Activated CD8-positive, alpha-beta memory T cell treated with anti-CD3 and anti-CD28 coated beads for 36 hours (primary cell): ENCODE results near the gene P2RX7. TPM values are rescaled to one million over a fixed set of nuclear protein-coding genes. Genes with fewer than 3 reads are reported as not detected.
"Not testable (repeated sequence)": the region's sequence is repeated elsewhere in the genome, so short reads cannot be mapped to it uniquely, and the experiment has no call there.

Experiments used
- CTCF ChIA-PET: fragments of 350-600 bp; sonication (Branson Sonifier 250); formaldehyde crosslinking; loops from one replicate; lab custom pipeline; 2021; ENCODE audit warnings: antibody characterized with exemption; lab: Charles Lee
- POLR2A ChIA-PET: fragments of 350-600 bp; sonication (Branson Sonifier 250); formaldehyde crosslinking; loops from one replicate; lab custom pipeline; 2021; ENCODE audit warnings: antibody characterized with exemption; lab: Charles Lee
- total RNA-seq, 2 experiments: library from RNA; stranded (reverse); gene quantifications; one replicate each; pipeline ENCODE4 v1.2.3, GENCODE V29; 2021

The P2RX7 gene
- total RNA-seq, 2 experiments from 2014 or later = 3.4 to 5.0 TPM

DNA sequence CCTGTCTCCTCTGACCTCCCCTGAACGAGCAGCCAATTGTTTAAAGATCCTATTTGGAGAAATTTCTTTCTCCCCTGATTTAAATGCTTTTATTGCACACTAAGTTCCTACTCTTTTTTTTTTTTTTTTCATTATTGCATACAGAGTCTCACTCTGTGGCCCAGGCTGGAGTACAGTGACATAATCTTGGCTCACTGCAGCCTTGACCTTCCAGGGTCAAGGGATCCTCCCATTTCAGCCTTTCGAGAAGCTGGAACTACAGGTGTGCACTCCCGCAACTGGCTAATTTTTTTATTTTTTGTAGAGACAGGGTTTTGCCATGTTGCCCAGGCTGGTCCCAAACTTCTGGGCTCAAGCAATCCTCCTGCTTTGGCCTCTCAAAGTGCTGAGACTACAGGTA, 5.2 kb upstream of the P2RX7 start:
- POLR2A ChIA-PET = no interaction called here
- CTCF ChIA-PET = interaction anchor here (0.7 kb wide), 1 partner anchor 89 kb away, joined by 3 read pairs; no protein-coding TSS in a partner anchor

DNA sequence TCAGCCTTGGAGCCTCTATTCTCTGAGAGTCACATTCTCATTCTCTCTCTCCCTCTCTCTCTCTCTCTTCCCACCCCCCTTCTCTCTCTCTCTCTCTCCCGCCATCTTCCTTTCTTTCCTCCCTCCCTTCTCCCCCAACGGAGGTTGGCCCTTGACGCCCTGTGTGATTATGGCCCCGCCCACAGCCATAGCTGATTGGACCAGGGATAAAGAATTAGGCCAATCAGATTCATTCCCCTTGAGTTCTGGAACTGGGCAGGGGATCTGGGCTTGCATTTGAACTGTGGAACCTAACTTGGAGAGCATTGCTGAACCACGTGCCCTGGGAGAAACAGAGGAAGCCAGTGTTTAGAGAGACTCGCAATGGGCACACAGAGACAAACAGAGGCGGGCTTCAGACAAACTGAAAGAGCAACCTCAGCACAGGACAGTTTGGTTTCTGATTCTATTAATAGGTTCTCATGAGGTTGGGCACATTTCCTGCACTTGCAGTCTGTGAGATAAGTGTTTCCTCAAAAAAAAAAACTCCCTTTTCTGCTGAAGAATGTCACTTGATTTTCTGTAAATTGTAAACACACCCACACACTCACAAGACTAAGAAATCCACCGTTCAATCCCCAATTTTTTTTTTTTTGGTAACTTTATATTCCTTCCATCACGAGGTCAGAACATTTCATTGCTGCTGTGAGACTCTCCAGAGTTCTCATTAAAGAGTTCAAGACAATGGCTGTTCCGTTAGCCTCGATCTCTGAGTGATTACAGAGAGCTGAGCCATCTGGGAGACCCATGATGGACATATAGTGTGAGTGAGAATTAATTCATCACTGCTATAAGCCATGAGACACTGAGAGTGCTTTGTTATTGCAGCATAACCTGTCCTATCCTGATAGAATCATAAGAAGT, 3.5 kb upstream of the P2RX7 start:
- ChIA-PET CTCF (interaction anchor here (1.1 to 1.3 kb wide), 3 partner anchors 15 to 101 kb away, joined by 3 read pairs; no protein-coding TSS in a partner anchor), POLR2A (interaction anchor here (0.6 kb wide), 1 partner anchor 81 kb away, joined by 7 read pairs; no protein-coding TSS in a partner anchor)

DNA sequence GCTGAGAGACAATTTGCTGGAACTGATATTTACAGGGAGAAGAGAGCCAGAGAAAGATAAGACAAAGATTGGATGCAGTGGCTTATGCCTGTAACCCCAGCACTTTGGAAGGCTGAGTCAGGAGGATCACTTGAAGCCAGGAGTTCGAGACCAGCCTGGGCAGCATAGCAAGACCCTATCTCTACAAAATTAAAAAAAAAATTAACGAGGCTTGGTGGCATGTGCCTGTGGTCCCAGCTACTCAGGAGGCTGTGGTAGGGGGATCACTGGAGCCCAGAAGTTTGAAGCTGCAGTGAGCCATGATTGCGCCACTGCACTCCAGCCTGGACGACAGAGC, 2.9 kb upstream of the P2RX7 start:
- ChIA-PET CTCF (interaction anchor here (1.1 to 1.2 kb wide), 2 partner anchors 15 to 101 kb away, joined by 3 read pairs; no protein-coding TSS in a partner anchor), POLR2A (no interaction called here)

DNA sequence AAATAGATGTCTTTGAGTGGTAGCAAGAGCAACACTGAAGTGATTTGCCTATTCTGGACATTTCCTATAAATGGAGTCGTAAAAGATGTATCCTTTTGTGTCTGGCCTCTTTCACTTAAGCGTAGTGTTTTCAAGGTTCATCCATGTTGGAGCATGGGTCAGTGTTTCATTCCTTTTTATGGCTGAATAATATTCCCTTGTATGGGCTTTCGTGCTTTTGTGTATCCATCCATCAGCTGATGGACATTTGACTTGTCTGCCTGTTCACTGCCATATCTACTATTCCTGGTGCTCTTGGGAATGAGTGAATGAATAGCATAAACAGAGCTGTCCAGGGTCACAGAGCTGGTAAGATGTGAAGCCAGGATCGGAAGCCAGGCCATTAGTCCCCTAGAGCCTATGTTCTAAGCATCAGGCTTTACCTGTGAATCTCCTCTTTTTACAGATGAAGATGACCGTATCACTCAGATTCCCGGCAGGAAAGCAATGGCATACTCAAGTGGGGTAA, 1.8 kb upstream of the P2RX7 start:
- CTCF ChIA-PET = interaction anchor here (1.9 kb wide), 1 partner anchor 51 kb away, joined by 4 read pairs; no protein-coding TSS in a partner anchor

DNA sequence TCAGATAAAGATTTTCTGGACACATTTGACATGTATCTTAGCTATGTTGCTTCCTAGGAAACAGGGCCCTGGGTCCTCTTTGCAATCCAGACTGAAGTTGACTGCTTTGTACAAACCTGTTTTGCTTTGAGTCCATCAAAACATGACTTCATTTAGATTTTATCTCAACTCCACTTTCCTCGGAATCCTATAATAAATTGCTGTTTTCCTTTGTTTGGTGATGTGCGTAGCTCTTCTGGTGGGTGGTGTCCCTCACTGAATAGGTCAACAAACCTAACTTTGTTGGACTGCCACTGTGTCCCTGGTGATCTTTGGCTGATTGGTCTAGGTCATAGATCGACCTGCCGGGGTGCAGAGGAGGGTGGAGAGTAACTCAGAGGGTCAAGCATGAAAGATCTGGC, 735 bp upstream of the P2RX7 start:
- ChIA-PET CTCF (interaction anchor here (1.2 to 1.9 kb wide), 3 partner anchors 50 to 83 kb away, joined by 3 to 4 read pairs (median 4); no protein-coding TSS in a partner anchor), POLR2A (interaction anchor here (0.7 kb wide), 1 partner anchor 662 kb away, joined by 3 read pairs; the partner anchor contains the start of gene SRSF9)

More for the DNA sequence above, 1.8 kb upstream of the P2RX7 start:
- POLR2A ChIA-PET = no interaction called here

DNA sequence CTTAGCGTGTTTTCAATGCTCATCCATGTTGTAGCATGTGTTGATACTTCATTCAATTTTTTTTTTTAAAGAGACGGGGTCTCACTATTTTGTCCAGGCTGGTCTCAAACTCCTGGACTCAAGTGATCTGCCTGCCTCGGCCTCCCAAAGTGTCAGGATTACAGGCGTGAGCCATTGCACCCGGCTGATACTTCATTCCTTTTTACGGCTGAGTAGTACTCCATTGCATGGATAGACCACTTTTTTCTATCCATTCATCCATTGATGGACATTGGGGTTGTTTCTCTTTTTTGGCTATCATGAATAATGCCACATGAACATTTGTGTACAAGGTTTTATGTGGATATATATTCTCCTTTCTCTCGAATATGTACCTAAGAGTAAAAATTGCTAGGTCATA, 1.2 kb downstream of the P2RX7 start:
- ChIA-PET POLR2A (no interaction called here), CTCF (interaction anchor here (1.7 kb wide), 1 partner anchor 70 kb away, joined by 5 read pairs; no protein-coding TSS in a partner anchor)

DNA sequence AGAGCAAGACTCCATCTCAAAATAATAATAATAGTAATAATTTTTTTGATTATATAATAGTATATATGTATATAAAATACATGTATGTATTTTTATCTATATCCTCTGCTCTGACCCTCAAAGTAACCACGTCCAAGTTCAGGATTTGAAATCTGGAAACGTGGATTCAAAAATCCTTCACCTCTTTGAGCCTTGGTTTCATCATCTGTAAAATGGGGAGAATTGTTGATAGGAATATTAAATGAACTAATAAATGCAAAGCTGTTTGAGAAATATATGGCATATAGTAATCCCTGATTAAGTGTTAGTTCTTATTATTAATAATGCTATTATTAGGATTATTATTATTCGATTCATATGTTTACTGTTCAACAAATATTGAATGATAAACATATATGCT, 2.6 kb downstream of the P2RX7 start:
- ChIA-PET POLR2A (interaction anchor here (0.7 kb wide), 1 partner anchor 574 kb away, joined by 3 read pairs; no protein-coding TSS in a partner anchor), CTCF (interaction anchor here (1.7 kb wide), 1 partner anchor 68 kb away, joined by 5 read pairs; no protein-coding TSS in a partner anchor)

DNA sequence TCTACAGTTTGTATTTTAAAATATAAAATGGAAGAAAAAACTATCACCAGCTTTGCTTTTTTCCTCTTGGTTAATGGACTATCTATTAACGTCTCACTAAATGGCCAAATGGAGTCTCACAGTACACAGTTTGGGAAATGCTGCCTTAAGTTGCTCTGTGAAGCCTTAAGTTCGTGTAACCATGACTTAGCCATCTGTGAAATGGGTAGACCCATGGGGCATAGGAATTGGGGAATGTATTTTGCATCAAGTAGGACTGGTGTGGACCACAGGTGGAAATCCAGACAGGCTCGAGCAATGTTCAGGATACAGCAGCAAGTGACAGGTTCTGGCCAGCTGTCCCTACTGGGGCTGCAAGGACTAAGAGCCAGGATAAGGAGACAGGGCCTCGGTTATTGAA, 4.8 kb downstream of the P2RX7 start:
- CTCF ChIA-PET = no interaction called here
- POLR2A ChIA-PET = no interaction called here

DNA sequence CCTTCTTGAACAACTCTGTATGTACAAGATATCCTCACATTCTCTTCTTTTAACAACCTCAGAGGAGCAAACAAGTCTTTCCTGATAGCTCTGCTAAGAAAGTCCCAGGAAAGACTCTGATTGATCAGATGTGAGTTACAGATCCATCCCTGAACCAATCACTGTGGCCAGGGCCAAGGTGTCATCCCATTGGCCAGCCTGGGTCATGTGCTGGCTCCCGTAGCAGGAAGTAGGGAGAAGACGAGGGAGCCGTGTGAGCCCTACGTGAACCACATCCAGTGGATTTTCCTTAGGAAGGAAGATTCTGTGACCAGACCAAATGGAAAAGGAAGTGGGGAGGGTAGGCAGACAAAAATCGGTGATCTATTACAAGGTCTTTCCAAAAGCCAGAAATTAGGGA, 5.6 kb downstream of the P2RX7 start:
- ChIA-PET CTCF (no interaction called here), POLR2A (no interaction called here)

DNA sequence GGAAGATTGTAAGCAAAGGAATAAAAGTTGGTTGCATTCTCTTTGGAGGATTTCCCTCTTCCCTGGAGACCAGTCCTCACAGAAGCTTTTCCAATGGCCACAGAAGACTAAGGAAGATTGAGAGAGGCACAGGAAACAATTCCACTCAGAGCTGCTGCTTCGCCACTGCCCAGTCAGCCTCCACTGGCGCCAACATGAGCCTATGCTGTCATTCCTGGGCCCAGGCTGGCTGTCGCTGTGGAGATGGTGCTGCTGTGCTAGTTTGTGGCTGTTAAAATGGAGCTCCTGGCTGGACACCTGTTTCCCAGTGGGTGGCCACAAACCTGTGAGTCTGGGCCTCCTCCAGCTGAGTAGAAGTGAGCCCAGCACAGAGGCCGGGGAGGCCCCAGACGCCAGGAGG, 6.6 kb downstream of the P2RX7 start:
- POLR2A ChIA-PET = no interaction called here
- CTCF ChIA-PET = no interaction called here

DNA sequence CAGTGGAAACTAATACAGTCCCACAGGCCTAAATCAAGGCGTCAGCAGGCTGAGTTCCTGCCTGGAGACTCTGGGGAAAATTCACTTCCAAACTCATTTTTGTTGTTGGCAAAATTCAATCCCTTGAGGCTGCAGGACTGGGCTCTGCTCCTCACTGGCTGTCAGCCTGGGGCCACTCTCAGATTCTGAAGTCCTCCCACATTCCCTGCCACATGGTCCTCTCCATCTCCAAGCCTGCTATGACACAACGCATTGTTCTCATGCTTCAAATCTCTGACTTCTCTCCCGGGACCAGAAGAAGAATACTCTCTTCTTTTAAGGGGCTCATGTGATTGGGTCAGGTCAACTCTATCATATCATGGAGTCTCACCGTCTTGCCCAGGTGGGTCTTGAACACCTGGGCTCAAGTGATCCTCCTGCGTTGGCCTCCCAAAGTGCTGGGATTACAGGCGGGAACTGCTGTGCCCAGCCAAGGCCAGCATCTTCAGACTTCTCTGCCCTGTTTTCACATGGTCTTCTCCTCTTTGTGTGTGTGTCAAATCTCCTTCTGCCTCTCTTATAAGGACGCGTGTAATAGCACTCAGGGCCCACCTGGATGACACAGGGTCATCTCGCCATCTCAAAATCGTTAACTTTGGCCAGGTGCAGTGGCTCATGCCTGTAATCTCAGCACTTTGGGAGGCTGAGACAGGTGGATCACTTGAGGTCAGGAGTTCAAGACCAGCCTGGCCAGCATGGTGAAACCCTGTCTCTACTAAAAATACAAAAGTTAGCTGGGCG, 9.7 kb downstream of the P2RX7 start:
- POLR2A ChIA-PET = no interaction called here
- CTCF ChIA-PET = no interaction called here

DNA sequence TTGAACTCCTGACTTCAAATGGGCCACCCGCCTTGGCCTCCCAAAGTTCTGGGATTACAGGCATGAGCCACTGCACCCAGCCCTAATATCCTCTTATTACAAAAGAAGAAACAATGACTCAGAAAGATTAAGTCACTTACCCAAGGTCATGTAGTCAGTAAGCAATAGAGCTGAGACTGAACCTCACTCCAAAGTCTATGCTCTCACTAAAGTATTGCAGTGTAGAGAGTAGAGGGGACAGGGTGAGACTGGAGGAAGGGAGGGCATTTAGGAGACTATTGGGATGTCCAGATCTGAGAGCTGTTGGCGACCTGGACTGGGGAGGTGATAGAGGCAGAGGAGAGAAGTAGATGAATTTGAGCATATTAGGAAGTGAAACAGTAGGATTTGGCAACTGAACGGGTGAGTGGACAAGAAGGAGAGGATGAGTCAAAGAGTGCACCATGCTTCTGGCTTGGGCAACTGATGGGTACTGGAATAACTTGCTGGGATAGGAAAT, 11.8 kb downstream of the P2RX7 start:
- ChIA-PET CTCF (interaction anchor here (0.6 to 1.2 kb wide), 2 partner anchors 15 to 546 kb away, joined by 3 to 4 read pairs; no protein-coding TSS in a partner anchor), POLR2A (interaction anchor here (0.6 kb wide), 1 partner anchor 153 kb away, joined by 5 read pairs; no protein-coding TSS in a partner anchor)

DNA sequence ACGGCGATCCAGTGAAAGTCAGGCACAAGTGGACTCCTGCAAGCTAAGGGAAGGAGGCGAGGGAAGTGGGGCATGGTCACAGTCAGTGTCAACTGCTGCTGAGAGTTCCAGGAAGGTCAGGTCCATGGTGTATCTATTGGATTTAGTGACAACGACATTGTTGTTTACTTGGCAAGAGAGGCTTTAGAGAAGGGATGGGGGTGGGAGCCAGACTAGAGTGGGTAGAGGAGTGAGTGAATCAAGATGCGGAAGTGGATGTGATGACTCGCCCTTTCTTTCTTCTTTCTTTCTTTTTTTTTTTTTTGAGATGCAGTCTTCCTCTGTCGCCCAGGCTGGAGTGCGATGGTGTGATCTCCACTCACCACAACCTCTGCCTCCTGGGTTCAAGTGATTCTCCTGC, 12.5 kb downstream of the P2RX7 start:
- POLR2A ChIA-PET = interaction anchor here (0.7 kb wide), 1 partner anchor 71 kb away, joined by 5 read pairs; no protein-coding TSS in a partner anchor

DNA sequence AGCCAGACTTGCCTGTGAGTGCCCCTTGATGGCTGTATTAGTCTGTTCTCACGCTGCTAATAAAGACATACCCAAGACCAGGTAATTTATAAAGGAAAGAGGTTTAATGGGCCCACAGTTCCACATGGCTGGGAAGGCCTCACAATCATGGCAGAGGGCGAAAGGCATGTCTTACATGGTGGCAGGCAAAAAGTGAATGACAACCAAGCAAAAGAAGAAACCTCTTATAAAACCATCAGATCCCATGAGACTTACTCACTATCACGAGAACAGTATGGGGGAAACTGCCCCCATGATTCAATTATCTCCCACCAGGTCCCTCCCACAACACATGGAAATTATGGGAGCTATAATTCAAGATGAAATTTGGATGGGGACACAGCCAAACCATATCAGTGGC, 16.6 kb downstream of the P2RX7 start:
- CTCF ChIA-PET, POLR2A ChIA-PET: not testable (repeated sequence)

More for the DNA sequence above, 12.5 kb downstream of the P2RX7 start:
- CTCF ChIA-PET = interaction anchor here (0.7 to 1.2 kb wide), 3 partner anchors 15 to 86 kb away, joined by 3 to 4 read pairs (median 3); no protein-coding TSS in a partner anchor

DNA sequence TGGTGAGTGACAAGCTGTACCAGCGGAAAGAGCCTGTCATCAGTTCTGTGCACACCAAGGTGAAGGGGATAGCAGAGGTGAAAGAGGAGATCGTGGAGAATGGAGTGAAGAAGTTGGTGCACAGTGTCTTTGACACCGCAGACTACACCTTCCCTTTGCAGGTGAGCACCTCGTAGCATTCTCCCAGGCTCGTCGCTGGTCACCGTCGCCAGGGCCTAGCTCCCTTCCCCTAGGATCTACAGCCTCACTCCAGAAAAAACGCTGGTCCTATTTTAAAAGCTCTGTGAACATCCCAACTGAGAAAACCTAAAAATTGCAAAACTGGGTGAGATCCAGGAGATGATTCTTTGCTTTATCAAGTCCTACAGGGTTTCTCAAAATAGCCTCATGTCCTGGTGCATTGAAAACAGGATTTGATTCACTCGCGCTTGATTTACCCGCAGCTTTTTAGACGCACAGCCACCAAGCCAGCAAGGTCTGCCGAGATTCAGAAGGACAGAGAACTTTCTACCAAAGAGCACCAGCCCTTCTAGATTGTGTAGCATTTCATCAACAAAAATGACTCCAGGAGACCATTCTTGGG, 22.2 kb downstream of the P2RX7 start:
- ChIA-PET POLR2A (no interaction called here), CTCF (interaction anchor here (2.5 kb wide), 1 partner anchor 75 kb away, joined by 6 read pairs; no protein-coding TSS in a partner anchor)

DNA sequence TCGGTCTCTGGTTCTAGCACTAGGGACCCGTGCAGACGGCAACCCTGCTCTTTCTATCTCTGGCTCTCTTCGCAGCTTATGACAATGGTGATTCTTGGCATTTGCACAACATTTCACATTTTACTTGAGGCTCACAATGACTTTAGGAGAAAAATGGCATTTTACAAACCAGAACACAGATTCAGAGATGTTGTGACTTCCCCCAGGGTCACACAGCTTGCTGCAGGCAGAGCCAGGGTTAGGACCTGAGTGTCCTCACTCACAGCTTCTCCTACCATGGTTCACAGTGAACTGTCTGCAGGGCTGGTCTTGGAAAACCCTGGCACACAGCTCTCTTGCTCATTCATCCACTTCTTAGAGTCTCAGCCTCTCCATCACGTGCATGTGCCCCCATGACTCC, 23.7 kb downstream of the P2RX7 start:
- POLR2A ChIA-PET = no interaction called here
- CTCF ChIA-PET = interaction anchor here (2.5 kb wide), 1 partner anchor 74 kb away, joined by 6 read pairs; no protein-coding TSS in a partner anchor

DNA sequence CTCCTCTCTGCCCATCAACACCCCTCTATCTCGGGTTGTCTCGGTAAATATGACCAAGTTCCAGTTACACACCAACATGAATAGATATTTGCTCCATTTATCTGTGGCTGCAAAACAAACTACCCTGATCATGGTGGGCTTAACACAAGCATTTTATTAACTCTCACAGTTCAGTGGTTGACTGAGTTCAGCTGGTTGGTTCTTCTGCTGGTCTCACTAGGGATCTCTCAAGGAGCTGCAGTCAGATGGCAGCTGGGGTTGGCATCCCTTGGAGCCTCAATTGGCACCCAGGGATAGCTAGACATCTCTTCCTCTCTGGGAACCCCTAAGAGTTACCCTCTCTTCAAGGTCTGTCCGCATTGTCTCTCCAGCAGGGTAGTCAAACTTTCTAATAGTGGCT, 25.4 kb downstream of the P2RX7 start:
- ChIA-PET POLR2A (no interaction called here), CTCF (no interaction called here)

DNA sequence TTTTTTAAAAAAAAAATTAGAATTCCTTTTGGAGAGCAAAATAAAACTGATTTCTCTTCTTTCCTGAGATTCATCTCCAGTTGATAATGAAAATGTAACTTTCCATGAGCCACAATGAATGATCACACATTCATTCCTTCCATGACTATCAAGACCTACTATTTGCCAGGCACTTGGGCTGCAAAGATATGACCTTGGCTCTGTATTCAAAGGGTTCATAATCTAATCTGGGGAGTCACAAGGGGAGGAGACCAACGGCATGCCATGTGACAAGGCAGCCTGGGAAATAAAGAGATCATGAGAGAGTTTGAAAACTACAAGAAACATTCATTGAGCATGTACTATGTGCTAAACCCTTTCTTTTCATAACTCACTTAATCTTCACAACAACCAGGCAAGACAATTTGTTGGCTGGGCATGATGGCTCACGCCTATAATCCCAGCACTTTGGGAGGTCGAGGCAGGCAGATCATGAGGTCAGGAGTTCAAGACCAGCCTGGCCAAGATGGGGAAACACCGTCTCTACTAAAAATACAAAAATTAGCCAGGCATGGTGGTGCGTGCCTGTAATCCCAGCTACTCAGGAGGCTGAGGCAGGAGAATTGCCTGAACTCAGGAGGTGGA, 26.2 kb downstream of the P2RX7 start:
- POLR2A ChIA-PET = not testable (repeated sequence)
- CTCF ChIA-PET = interaction anchor here (0.5 kb wide), 1 partner anchor 140 kb away, joined by 3 read pairs; no protein-coding TSS in a partner anchor
